ENCODE data around the gene PSMA1. TPM values are rescaled to one million over a fixed set of nuclear protein-coding genes. Genes with fewer than 3 reads are reported as not detected.

PSMA1 gene
- total and polyA plus RNA-seq, 2 of the 13 experiments (the other 11 are each of a cell fraction or from before 2014, with no cell fraction given) = 188 to 229 TPM

DNA sequence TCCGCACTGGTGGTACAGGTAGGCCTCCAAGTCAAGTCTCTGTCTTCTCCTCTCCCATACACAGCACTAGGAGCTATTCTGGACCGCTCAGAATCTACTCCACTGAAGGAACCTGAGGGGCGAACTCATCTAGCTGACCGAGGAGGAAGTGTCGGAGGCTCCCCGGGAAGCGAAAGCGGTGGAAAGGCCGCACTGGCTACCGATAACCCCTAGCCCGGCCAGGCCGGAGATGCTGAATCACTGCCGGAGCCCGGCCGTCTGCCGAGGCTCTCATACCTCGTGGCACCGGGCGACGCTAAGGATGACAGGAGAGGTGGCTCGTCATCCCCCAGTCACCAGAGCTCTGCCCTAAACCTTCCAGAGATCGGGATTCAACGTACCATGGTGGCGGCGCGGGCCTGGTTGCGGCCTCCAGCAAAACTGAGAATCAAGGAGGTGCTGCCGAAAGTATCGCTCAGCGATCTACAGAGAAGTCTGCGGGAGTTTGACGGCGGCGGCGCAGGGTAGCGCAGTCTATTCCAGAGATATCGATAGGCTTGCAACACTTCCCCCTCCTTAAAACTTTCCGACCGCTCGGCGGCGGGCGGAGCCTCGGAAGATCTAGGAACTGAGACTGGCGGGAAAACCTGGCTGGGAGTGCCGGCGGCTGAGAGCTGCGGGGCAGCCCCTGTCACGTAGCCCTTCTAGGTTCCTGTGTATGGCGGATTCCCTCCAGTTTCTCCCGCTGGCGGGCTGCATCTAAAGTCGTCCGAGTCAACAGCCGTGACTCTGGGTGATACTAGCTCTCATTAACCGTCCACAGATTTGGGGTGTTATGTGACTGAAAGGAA, at the start of gene PSMA1 (continued):
- TF ChIP-seq BHLHE40 (IDR thresholded peaks at IDR 0.05; ENCODE audit: low read length) = 0 out of 2 replicates have a peak, but pooled peaks have one; percentile 20
- no peak for TF ChIP-seq ZNF749 (CRISPR knock-in tag; IDR thresholded peaks at IDR 0.05; ENCODE audit: borderline replicate concordance)
- 0 out of 2 replicates have a peak, but pooled peaks have one; percentile 5 for TF ChIP-seq ONECUT2 (CRISPR knock-in tag; IDR thresholded peaks at IDR 0.05)
- TF ChIP-seq NFKBIZ (CRISPR knock-in tag; IDR thresholded peaks at IDR 0.05) = no peak; the same call in 1 of the 2 replicates
- TF ChIP-seq, protein P1, sequence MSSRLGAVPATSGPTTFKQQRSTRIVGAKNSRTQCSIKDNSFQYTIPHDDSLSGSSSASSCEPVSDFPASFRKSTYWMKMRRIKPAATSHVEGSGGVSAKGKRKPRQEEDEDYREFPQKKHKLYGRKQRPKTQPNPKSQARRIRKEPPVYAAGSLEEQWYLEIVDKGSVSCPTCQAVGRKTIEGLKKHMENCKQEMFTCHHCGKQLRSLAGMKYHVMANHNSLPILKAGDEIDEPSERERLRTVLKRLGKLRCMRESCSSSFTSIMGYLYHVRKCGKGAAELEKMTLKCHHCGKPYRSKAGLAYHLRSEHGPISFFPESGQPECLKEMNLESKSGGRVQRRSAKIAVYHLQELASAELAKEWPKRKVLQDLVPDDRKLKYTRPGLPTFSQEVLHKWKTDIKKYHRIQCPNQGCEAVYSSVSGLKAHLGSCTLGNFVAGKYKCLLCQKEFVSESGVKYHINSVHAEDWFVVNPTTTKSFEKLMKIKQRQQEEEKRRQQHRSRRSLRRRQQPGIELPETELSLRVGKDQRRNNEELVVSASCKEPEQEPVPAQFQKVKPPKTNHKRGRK (CRISPR knock-in tag; IDR thresholded peaks at IDR 0.05) = no peak
- no peak for TF ChIP-seq NFRKB (IDR thresholded peaks at IDR 0.05)
- no peak for TF ChIP-seq TRIM24 (CRISPR knock-in tag; IDR thresholded peaks at IDR 0.05)
- no peak for TF ChIP-seq SOX6 (IDR thresholded peaks at IDR 0.05)
- peak; percentile 82 for TF ChIP-seq SOX6 (CRISPR knock-in tag; IDR thresholded peaks at IDR 0.05)
- peak; percentile 91 for TF ChIP-seq ZNF737 (CRISPR knock-in tag; IDR thresholded peaks at IDR 0.05; ENCODE audit: borderline replicate concordance)
- TF ChIP-seq, protein P2, sequence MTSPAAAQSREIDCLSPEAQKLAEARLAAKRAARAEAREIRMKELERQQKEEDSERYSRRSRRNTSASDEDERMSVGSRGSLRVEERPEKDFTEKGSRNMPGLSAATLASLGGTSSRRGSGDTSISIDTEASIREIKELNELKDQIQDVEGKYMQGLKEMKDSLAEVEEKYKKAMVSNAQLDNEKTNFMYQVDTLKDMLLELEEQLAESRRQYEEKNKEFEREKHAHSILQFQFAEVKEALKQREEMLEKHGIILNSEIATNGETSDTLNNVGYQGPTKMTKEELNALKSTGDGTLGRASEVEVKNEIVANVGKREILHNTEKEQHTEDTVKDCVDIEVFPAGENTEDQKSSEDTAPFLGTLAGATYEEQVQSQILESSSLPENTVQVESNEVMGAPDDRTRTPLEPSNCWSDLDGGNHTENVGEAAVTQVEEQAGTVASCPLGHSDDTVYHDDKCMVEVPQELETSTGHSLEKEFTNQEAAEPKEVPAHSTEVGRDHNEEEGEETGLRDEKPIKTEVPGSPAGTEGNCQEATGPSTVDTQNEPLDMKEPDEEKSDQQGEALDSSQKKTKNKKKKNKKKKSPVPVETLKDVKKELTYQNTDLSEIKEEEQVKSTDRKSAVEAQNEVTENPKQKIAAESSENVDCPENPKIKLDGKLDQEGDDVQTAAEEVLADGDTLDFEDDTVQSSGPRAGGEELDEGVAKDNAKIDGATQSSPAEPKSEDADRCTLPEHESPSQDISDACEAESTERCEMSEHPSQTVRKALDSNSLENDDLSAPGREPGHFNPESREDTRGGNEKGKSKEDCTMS (CRISPR knock-in tag; conservative IDR thresholded peaks at IDR 0.05) = no peak
- TF ChIP-seq ZNF20 (CRISPR knock-in tag; IDR thresholded peaks at IDR 0.05) = no peak
- TF ChIP-seq, protein P3, sequence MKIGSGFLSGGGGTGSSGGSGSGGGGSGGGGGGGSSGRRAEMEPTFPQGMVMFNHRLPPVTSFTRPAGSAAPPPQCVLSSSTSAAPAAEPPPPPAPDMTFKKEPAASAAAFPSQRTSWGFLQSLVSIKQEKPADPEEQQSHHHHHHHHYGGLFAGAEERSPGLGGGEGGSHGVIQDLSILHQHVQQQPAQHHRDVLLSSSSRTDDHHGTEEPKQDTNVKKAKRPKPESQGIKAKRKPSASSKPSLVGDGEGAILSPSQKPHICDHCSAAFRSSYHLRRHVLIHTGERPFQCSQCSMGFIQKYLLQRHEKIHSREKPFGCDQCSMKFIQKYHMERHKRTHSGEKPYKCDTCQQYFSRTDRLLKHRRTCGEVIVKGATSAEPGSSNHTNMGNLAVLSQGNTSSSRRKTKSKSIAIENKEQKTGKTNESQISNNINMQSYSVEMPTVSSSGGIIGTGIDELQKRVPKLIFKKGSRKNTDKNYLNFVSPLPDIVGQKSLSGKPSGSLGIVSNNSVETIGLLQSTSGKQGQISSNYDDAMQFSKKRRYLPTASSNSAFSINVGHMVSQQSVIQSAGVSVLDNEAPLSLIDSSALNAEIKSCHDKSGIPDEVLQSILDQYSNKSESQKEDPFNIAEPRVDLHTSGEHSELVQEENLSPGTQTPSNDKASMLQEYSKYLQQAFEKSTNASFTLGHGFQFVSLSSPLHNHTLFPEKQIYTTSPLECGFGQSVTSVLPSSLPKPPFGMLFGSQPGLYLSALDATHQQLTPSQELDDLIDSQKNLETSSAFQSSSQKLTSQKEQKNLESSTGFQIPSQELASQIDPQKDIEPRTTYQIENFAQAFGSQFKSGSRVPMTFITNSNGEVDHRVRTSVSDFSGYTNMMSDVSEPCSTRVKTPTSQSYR (CRISPR knock-in tag; IDR thresholded peaks at IDR 0.05; ENCODE audit: borderline replicate concordance) = no peak
- TF ChIP-seq, protein P4, sequence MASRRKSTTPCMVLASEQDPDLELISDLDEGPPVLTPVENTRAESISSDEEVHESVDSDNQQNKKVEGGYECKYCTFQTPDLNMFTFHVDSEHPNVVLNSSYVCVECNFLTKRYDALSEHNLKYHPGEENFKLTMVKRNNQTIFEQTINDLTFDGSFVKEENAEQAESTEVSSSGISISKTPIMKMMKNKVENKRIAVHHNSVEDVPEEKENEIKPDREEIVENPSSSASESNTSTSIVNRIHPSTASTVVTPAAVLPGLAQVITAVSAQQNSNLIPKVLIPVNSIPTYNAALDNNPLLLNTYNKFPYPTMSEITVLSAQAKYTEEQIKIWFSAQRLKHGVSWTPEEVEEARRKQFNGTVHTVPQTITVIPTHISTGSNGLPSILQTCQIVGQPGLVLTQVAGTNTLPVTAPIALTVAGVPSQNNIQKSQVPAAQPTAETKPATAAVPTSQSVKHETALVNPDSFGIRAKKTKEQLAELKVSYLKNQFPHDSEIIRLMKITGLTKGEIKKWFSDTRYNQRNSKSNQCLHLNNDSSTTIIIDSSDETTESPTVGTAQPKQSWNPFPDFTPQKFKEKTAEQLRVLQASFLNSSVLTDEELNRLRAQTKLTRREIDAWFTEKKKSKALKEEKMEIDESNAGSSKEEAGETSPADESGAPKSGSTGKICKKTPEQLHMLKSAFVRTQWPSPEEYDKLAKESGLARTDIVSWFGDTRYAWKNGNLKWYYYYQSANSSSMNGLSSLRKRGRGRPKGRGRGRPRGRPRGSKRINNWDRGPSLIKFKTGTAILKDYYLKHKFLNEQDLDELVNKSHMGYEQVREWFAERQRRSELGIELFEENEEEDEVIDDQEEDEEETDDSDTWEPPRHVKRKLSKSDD (CRISPR knock-in tag; IDR thresholded peaks at IDR 0.05; ENCODE audit: low read depth) = no peak
- peak; percentile 62 for TF ChIP-seq HCFC1 (IDR thresholded peaks at IDR 0.05; ENCODE audit: low read depth, low read length)
- TF ChIP-seq, protein P5, sequence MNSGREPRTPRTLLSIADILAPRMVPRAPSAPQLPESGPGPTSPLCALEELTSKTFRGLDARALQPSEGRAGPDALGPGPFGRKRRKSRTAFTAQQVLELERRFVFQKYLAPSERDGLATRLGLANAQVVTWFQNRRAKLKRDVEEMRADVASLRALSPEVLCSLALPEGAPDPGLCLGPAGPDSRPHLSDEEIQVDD (CRISPR knock-in tag; IDR thresholded peaks at IDR 0.05; ENCODE audit: borderline replicate concordance) = peak; percentile 32; the same call in 1 of the 2 replicates
